Right kidney (tissue), 9 donors: Measurements from ENCODE around the gene SVIP.

Experiments
- DNase-seq: peaks from one replicate; pipeline ENCODE4 v3.0.0-alpha.2; 2016
- long read RNA-seq, 8 donors: transcript quantifications; one replicate each; lab custom pipeline, GENCODE V29; 2026

The SVIP gene
- long read RNA-seq, donor 1, full-length matches to known transcripts: 28 of 44 reads
- long read RNA-seq, donor 1, partial matches to known transcripts: 16 of 44 reads
- long read RNA-seq, donor 1, other reads (novel, unspliced or antisense): 0 of 44 reads
- long read RNA-seq, donor 2, full-length matches to known transcripts: 18 of 18 reads
- long read RNA-seq, donor 2, partial matches to known transcripts: 0 of 18 reads
- long read RNA-seq, donor 2, other reads (novel, unspliced or antisense): 0 of 18 reads
- long read RNA-seq, donor 3, full-length matches to known transcripts: 13 of 13 reads
- long read RNA-seq, donor 3, partial matches to known transcripts: 0 of 13 reads
- long read RNA-seq, donor 3, other reads (novel, unspliced or antisense): 0 of 13 reads
- long read RNA-seq, donor 4, full-length matches to known transcripts: 17 of 17 reads
- long read RNA-seq, donor 4, partial matches to known transcripts: 0 of 17 reads
- long read RNA-seq, donor 4, other reads (novel, unspliced or antisense): 0 of 17 reads
- long read RNA-seq, donor 5, full-length matches to known transcripts: 20 of 20 reads
- long read RNA-seq, donor 5, partial matches to known transcripts: 0 of 20 reads
- long read RNA-seq, donor 5, other reads (novel, unspliced or antisense): 0 of 20 reads
- long read RNA-seq, donor 6, full-length matches to known transcripts: 22 of 22 reads
- long read RNA-seq, donor 6, partial matches to known transcripts: 0 of 22 reads
- long read RNA-seq, donor 6, other reads (novel, unspliced or antisense): 0 of 22 reads
- long read RNA-seq, donor 7, full-length matches to known transcripts: 23 of 23 reads
- long read RNA-seq, donor 7, partial matches to known transcripts: 0 of 23 reads
- long read RNA-seq, donor 7, other reads (novel, unspliced or antisense): 0 of 23 reads
- long read RNA-seq, donor 8, full-length matches to known transcripts: 21 of 21 reads
- long read RNA-seq, donor 8, partial matches to known transcripts: 0 of 21 reads
- long read RNA-seq, donor 8, other reads (novel, unspliced or antisense): 0 of 21 reads

GRCh38 chr11:22829231-22830081, at the start of gene SVIP:
Gene SVIP, minus strand, starts transcription at chr11:22829801. Its CDS starts 53 bp downstream, at chr11:22829748.
- peak; percentile 93 for DNase-seq

GRCh38 chr11:22878604-22879003, 49.0 kb upstream of the SVIP start:
- DNase-seq: no peak

GRCh38 chr11:22878039-22878438, 48.4 kb upstream of the SVIP start:
- DNase-seq: no peak

GRCh38 chr11:22875869-22876473, 46.4 kb upstream of the SVIP start:
- peak; percentile 13 for DNase-seq

GRCh38 chr11:22869325-22869724, 39.7 kb upstream of the SVIP start:
- DNase-seq: no peak

GRCh38 chr11:22860241-22860640, 30.6 kb upstream of the SVIP start, which contains the start of gene CCDC179:
Gene CCDC179, minus strand, starts transcription at chr11:22860474. Its CDS starts 53 bp downstream, at chr11:22860421.
- DNase-seq: no peak

- DNase-seq: no peak
Observed at GRCh38 chr11:22859756-22860155, 30.2 kb upstream of the SVIP start.

- DNase-seq: no peak
Observed at GRCh38 chr11:22851477-22851876, 21.9 kb upstream of the SVIP start.

- DNase-seq: no peak
Observed at GRCh38 chr11:22846726-22847125, 17.1 kb upstream of the SVIP start.

GRCh38 chr11:22832315-22833015, 2.9 kb upstream of the SVIP start:
- DNase-seq: no peak

- DNase-seq: no peak
Observed at GRCh38 chr11:22830082-22830414, 447 bp upstream of the SVIP start.

- no peak for DNase-seq
Observed at GRCh38 chr11:22828373-22828772, 1.2 kb downstream of the SVIP start.

- DNase-seq: no peak
Observed at GRCh38 chr11:22822203-22822602, 7.4 kb downstream of the SVIP start.

- no peak for DNase-seq
Observed at GRCh38 chr11:22809893-22810292, 19.7 kb downstream of the SVIP start.

- DNase-seq: no peak
Observed at GRCh38 chr11:22808571-22809197, 20.9 kb downstream of the SVIP start.

GRCh38 chr11:22807855-22808570, 21.6 kb downstream of the SVIP start:
- no peak for DNase-seq

GRCh38 chr11:22807391-22807790, 22.2 kb downstream of the SVIP start:
- no peak for DNase-seq

- no peak for DNase-seq
Observed at GRCh38 chr11:22802861-22803260, 26.7 kb downstream of the SVIP start.

GRCh38 chr11:22800482-22800881, 29.1 kb downstream of the SVIP start:
- no peak for DNase-seq

- no peak for DNase-seq
Observed at GRCh38 chr11:22798901-22799300, 30.7 kb downstream of the SVIP start.
